HG02885 (cell line): ENCODE results near the gene SPDYE4.

Experiments
- ATAC-seq: cut with Tn5 transposase; IDR thresholded peaks from one replicate; pipeline ENCODE4 v1.9.1; 2021; ENCODE audit warnings: mild to moderate bottlenecking; ENCODE audit not compliant: unreplicated experiment, poor library complexity

The SPDYE4 gene

DNA sequence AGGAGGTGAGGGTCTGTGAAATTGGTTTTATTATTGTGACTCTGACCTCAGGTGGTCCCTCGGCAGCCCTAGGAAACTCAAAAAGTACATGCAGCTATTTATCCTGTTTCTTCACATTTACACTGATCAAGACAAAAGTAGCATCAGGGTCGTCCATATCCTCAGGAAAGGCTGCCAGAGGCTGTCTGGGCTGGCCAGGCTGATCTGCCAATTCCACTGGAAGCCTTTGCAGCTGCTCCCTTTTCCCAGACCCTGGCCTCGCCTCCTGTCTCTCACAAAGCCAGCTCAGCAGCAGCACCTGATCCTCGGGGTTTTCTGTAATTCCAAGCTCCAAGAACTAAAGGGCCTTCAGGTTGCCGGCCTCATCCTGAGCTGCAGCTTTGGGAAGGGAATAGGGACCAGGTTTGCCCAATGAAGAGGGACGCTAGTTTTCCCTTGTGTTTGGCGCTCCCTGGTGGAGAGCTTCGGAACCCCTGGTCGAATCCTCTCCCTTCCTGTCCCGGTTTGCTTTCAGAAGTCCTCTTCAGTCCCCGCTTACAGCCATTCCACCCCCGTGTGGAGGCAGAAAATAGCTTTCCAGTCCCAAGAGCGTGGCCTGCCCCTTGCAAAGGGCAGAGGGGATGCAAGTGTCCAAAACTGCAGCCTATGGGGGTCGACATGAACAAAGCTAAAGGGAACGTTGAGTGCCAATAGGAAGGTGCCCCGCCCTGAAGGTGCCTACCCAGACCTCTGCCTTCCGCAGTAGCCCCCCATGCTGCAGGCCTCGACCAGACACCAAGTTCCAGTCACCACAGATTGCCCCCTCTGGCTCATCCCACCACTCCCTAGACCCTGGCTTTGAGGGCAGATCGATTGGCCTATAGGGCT, 27.4 kb upstream of the SPDYE4 start:
- no peak for ATAC-seq

DNA sequence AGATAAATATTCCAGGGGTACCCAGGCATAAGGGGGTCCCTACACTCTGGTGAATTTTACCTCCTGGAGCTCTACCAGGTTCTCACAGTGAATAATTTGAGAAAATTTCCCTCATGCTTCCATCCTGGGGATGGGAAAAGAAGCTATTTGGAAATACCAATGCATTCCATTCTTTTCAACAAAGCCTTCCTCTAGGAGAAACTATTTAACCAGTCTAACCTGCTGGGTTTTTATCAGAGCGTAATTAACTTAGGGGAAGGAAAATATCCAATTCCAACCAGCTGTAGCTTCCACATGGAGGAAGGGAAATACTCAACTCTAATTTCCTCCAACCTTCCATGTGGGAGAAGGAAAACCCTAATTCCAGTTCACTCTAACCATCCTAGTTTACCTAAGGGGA, 23.8 kb upstream of the SPDYE4 start:
- no peak for ATAC-seq

DNA sequence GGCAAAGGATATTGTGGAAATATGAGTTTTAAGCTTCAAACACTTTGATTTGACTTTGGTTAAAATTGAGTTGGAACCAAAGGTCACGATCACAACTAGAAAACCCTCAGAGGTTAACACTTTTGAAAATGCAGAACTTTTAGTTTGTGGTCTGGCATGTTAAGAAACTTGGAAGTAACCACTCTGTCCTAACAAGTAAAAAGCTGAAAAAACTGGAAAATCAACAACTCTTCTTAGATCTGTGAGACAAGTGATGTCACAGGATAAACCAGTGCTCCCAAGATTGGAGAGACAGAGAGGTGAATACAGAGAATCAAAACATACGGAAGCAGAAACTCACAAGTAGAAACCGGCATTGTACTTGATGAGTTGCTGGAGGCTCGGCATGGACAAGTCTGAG, 23.4 kb upstream of the SPDYE4 start:
- ATAC-seq: no peak

DNA sequence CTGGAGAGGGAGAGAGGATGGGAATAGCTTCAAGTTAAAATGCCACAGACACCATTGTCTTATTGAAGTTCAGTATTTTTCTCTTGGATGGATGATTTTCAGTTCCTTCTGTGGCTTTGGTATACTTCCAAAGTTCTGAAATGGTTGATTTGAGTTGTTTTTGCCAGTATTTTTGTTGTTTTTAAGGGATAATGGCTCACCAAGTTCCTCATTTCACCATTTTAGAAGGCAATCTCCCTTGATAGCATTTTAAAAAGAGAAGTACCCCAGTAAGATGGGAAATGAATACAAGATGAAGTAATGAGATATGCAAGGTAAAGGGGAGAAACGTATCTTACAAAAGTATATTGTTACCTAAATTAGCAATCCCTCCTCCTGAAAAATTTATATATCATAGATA, 18.5 kb upstream of the SPDYE4 start:
- ATAC-seq: no peak

DNA sequence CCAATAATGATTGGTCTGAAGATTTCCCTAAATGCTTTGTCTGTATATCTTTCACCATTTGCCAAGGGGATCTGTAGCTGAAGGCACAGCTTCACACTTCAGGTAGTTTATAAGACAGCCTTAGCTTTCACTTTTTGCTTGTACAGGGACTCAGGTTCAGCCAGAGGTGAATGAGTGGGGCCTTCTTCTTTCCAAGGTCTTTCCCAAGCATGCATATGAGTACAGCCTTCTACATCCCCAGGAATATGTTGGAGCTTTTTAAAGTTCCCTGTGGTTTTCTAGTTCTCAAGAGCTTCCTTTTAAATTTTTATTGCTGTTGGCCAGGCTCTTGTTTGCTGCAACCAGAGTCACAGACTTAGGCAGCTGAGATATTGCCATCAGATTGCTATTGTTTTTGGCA, 17.9 kb upstream of the SPDYE4 start:
- no peak for ATAC-seq

DNA sequence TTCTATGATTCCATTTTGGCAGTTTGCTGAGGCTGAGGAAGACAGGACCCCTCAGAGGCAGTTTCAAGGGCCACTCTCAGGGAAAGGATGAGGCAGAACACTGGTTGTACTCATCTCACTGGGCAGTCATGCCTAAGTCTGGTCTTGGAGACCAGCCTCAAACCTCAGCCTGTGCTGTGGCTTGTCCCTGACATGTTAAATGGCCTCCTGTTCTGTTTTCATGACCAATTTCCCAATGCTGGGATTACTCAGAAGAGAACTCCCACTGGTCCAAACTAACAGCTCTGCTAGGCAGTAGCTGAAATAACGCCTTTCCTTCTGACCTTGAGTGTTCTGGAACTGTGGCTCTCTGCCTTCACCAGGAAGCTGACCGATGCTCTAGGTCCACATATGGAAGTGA, 8.4 kb upstream of the SPDYE4 start:
- ATAC-seq: no peak

DNA sequence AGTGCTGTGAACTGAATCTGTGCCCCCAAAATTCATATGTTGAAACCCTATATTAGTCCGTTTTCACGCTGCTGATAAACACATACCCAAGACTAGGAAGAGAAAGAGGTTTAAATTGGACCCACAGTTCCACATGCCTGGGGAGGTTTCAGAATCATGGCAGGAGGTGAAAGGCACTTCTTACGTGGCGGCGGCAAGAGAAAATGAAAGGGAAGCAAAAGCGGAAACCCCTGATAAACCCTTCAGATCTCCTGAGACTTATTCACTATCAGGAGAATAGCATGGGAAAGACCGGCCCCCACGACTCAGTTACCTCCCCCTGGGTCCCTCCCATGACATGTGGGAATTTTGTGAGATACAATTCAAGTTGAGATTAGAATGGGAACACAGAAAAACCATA, 3.7 kb upstream of the SPDYE4 start:
- ATAC-seq: no peak

DNA sequence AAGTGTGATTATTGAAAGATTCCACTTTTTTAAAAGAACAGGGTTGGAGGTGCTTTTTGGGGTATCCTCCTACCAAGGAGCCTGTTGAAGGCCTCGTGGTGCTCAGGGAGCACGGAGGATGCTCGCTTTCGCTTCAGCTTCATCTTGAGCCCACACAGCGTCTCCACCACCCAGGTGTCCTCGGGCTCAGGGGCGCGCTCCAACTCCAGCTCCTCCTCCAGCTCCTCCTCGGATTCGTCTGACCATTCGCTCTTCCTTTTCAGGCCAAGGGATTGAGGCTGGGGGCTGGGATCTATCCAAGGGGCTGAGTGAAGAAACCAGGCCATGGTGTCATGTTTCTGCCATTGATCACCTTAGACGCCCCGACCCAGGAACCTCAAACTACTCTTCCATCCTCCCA, 1.2 kb downstream of the SPDYE4 start:
- ATAC-seq: no peak

DNA sequence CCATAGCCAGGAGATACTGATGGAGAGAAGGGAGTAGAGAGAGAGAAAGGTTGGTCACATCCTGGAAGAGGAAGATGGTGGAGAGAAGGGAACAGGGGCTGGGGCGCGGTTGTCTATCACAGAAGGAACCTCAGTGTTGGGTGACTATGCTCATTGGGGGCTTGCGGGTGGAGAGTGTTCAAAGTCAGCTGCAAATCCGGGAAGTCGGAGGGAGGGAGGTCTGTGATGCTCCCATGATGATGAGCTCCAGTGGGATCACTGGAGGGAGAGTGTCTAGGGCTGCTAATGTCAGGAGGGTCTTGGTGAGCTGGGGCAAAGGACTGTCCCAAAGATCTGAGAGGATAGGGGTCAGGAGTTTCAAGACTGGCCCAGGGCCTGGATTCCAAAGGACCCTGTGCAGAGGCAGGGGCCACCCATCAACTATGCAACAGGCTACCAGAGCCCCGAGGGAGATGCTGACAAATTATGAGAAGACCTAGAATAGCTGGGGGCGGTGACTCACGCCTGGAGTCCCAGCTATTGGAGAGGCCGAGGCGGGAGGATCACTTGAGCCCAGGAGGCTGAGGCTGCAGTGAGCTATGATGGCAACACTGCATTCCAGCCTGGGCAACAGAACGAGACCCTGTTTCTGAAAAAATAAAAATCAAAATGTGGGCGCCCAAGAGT, 2.6 kb downstream of the SPDYE4 start:
- ATAC-seq: no peak

DNA sequence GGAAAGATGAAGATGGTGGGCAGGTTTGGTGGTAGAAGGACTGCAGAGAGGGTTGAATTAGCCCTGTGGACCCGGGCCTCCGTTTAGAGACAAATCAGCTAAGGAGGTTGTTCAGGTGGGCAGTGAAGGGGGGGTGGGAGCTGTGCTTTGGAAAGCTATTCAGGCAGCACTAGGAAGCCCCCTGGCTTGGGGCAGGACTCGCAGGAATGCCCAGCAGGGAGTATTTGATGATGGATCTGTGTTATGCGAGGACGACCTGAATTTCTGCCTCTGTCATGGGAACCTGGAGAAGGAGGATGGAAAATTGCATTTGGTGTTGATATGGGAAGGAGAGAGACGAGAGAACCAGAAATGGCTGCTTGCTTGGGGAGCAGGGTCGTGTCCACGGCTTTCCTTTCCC, 3.5 kb downstream of the SPDYE4 start:
- ATAC-seq: no peak

DNA sequence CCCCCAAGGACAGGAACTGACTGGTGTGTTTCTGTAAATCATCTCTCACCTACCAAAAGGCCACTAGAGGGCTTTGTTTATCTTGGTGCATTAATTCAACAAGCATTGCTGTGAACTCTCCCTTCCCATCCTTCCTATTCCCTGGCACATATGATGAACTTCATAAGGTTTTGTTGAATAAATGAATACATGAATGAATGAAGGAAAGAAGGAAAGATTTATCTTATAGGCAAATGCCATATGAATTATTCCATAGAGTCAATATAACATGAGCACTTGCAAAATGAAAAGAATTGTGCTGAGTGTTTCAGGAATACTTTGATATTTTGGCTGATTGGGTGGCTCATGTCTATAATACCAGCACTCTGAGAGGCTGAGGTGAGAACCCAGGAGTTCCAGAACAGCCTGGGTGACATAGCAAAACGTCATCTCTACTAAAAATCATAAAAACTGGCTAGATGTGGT, 4.3 kb downstream of the SPDYE4 start:
- ATAC-seq: no peak

DNA sequence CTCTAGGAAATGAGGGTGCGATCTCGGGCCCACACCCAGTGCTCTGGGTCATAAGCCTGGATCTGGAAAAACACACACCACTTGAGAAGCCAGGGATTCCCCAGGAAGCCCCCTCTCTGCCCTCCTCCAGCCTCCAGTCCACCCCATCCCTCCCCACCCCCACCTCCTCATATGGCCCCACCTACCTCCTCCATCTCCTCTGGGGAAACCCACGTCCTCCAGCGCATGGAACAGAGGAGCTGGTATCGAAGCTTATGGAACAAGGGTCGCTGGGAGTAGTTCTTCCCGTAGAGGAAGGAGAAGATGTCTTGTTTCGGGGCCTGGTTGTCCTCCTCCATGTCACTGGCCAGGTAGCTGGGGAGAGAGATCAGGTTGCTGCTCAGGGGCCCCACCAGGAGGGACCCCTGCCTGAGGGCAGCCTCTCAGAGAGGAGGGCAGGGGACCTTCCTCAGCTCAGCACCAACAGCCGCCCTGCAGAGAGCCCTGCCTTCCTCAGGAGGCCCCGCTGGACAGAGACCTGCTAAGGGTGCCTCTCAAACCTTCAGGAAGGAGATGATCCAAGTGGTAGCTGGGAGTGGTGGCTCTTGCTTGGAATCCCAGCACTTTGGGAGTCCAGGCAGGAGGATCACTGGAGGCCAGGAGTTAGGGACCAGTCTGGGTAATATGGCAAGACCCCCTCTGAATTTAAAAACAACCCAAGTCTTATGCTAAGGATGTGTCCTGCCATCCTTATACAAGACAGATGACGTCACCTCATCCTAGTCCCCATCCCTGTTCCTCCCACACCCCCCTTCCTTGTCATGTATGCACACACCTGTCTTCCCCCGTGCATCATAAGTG, 5.0 kb downstream of the SPDYE4 start:
- no peak for ATAC-seq

DNA sequence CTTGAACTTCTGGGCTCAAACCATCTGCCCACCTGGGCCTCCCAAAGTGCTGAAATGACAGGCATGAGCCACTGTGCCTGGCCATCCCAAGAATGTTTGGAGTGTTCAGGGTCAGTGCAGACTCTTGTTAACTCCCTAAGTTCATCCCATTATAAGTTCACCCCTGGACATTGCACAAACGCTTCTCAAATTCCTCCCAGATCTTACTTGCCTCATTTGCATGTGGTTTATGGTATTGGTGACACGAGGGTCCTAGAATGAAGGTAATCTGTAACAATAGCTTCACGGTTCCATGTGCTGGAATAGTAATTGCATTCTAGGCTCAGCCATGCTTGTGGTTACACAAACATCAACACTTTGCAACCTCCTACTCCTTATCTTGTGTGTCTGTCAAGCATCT, 8.7 kb downstream of the SPDYE4 start:
- no peak for ATAC-seq

DNA sequence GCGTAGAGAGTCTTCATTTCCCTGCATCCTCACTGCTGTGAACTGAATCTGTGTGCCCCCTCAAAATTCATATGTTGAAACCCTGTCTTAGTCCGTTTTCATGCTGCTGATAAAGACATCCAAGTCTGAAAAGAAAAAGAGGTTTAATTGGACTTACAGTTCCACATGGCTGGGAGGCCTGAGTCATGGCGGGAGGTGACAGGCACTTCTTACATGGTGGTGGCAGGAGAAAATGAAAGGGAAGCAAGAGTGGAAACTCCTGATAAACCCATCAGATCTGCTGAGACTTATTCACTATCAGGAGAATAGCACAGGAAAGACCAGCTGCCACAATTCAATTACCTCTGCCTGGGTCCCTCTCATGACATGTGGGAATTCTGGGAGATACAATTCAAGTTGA, 10.6 kb downstream of the SPDYE4 start:
- no peak for ATAC-seq

DNA sequence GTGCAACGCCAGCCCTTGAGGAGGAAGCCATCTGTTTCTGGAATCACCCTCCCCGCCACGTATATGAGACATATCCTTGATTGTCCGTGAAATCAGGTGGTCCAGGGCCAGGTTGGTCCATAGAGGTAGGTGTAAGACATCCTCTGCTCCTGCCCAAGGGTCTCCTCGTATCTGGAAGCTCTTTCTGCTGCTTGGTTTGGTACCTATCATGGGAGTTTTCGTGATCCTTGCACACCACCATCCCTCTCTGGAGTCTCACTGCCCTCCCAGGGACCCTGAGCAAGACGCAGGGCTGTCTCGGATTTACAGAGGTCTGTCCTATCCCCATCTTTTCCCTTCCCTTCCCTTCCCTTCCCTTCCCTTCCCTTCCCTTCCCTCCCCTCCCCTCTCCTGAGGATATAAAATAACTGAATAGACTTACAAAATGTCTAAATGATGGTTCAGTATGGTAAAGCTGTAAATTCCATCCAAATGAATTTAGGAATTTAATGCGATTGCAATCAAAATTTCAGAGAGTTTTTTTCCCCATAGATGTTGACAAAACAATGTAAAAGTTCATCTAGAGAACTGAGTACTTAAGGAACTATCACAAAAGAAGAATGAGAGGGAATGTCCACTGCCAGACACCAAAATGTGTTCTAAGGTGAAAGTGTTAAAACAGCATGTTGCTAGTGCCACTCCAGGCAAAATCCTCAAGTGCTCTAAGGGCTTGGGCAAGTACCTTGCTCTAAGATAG, 11.7 kb downstream of the SPDYE4 start:
- ATAC-seq: no peak

DNA sequence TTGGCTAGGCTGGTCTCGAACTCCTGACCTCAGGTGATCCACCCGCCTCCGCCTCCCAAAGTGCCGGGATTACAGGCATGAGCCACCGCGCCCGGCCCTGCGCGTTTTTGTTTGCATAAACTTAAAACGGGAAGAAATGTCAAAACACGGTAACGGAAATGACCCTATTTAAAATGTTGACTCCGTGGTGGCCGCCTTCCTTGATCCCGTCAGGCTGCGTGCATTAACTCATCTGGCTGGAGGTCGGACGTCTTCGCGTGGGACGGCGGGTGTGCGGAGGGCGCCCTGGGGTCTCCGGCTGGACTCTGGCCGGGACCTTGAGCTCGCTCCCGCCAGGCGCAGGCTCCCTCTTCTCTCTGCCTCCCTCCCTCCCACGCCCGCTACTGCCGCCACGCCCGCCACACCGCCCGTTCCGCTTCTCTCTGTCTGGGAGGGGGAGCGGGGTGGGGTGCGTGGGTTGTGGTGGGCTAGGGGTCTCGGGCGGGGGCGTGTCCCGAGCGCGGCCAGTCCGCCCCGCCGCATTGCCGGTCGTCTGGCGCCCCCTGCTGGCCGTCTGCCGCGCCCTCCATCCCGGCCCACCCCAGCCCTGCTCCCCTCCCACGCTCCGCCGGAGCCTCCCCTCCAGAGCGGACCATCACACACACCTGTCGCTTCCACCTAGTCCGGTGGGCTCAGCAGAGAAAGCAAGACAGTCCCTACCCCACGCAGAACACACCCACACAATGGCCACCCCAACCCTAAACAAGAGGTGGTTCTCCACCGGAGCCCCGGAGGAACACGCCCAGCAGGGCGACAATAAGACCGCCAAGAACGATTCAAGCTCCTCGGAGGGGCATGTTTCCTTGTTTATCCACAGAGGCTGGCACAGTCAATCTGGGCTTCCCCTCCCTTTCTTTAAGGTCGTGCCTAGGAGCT, 12.5 kb downstream of the SPDYE4 start:
- peak; percentile 73 for ATAC-seq

DNA sequence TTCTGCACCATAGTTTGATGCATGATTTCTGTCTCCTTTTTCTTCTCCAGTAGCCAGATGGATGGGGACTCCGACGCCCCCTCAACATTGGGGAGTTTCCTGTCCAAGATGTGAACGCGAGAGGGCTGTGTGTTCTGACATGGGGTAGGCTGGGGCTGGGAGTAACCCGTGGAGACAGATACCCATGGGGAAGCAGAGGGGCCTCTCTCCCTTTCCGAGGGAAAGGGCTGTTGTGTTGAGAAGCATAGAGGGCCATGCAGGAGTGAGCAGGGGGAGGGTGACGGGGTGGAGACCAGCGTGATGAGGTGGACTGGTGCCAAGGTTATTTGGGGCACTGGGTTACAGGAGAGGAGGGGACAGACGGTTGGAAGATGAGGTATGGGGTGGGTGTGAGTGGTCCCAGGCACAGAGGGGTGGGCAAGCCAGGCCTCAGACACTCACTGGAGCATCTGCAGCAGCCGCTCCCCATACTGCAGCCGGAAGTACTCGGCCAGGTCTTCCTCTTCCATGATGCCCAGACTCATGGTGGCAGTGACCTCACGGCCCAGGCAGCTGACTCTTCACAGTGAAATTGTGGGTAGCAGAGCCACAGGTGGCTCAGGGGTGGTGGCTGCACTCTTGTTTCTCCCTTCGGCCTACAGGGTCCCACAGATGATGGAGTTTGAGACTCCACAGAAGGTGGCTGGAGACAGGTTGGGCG, 14.1 kb downstream of the SPDYE4 start:
- no peak for ATAC-seq

DNA sequence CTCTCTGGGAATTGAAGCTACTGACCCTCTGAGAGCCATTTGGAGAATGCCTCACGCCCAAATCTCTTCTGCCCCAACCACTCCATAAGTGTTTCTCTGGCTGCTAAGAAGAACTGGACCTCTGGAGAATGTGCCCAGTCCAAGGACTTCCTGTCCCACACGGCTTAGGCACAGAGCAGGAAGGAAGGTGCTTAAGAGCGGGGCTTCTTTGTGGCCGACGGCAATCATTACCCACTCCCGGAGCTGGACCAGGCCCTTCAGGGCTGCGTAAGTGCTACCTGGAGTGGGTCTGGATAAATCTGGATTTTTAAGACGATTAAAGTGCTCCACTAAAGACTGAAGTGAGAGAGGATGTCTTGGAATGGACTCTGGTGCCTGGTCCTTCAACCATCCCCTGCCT, 15.5 kb downstream of the SPDYE4 start:
- ATAC-seq: no peak

DNA sequence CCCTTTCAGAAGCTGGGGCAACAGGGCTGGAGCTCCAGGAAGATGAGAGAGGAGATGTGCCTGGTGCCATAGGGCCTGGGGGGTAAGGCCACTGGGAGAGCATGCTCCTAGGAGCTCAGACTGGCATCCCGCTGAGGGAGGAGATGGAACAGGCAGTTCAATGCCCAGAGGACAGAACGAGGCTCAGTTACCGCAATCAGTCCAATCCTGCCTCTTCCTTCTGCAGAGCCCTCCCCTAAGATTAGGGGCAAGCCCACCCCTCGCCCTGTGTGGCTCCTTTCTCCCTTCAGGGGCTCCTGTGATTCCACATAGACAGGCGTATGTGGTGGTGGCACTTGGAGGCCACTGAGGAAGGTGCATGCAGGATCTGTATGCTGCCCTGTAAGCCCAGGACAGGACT, 16.1 kb downstream of the SPDYE4 start:
- no peak for ATAC-seq
